ENCODE data around the gene MED25.

- TF ChIP-seq, protein P1, sequence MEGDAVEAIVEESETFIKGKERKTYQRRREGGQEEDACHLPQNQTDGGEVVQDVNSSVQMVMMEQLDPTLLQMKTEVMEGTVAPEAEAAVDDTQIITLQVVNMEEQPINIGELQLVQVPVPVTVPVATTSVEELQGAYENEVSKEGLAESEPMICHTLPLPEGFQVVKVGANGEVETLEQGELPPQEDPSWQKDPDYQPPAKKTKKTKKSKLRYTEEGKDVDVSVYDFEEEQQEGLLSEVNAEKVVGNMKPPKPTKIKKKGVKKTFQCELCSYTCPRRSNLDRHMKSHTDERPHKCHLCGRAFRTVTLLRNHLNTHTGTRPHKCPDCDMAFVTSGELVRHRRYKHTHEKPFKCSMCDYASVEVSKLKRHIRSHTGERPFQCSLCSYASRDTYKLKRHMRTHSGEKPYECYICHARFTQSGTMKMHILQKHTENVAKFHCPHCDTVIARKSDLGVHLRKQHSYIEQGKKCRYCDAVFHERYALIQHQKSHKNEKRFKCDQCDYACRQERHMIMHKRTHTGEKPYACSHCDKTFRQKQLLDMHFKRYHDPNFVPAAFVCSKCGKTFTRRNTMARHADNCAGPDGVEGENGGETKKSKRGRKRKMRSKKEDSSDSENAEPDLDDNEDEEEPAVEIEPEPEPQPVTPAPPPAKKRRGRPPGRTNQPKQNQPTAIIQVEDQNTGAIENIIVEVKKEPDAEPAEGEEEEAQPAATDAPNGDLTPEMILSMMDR (IDR thresholded peaks at IDR 0.05; ENCODE audit: insufficient read depth, low read length): no peak
- TF ChIP-seq GABPA (IDR thresholded peaks at IDR 0.05; ENCODE audit: low read depth): no peak
- TF ChIP-seq POLR2AphosphoS5 (IDR thresholded peaks at IDR 0.05; ENCODE audit: low read depth): no peak
- TF ChIP-seq REST (IDR thresholded peaks at IDR 0.05; ENCODE audit: insufficient replicate concordance, low read depth): no peak
Observed at GRCh38 chr19:49830766-49831165, 12.7 kb downstream of the MED25 start.
